ENCODE measurements around the gene CARD9.

DNA sequence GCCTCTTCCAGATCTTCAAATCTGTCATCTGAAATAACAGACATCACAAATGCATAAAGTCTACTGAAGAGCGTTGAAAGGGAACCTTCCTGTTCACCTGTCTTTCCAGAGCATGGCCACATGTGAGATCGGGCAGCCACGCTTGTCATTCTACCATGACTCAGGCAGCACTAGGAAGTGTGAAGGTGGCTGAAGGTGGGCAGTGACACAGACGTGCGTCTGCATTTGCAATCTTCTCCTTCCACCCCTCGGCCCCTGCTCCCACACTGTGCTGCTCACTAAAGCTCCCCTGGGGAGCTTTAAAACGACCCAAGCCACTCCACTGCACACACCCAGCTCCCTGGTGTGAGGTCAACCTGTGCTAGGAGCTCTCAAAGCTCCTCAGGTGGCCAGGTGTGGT, 34.4 kb upstream of the CARD9 start:
- TF ChIP-seq EP300 (IDR thresholded peaks at IDR 0.05) (no peak), POLR2AphosphoS5 (IDR thresholded peaks at IDR 0.05) (no peak)
- TF ChIP-seq, protein P1, sequence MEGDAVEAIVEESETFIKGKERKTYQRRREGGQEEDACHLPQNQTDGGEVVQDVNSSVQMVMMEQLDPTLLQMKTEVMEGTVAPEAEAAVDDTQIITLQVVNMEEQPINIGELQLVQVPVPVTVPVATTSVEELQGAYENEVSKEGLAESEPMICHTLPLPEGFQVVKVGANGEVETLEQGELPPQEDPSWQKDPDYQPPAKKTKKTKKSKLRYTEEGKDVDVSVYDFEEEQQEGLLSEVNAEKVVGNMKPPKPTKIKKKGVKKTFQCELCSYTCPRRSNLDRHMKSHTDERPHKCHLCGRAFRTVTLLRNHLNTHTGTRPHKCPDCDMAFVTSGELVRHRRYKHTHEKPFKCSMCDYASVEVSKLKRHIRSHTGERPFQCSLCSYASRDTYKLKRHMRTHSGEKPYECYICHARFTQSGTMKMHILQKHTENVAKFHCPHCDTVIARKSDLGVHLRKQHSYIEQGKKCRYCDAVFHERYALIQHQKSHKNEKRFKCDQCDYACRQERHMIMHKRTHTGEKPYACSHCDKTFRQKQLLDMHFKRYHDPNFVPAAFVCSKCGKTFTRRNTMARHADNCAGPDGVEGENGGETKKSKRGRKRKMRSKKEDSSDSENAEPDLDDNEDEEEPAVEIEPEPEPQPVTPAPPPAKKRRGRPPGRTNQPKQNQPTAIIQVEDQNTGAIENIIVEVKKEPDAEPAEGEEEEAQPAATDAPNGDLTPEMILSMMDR (IDR thresholded peaks at IDR 0.05) = no peak

All from suprapubic skin (tissue), 4 donors.